ENCODE measurements around the gene SPAG9. TPM values are rescaled to one million over a fixed set of nuclear protein-coding genes. Genes with fewer than 3 reads are reported as not detected.

SPAG9 gene
- total RNA-seq, 1 experiment from 2014 or later: 54.3 TPM

GRCh38 chr17:50939795-50940684, 180.6 kb downstream of the SPAG9 start:
- Histone ChIP-seq H2BK5ac (ENCODE audit: insufficient read length, low read length) (no peak overlapping the region), H3K9ac (ENCODE audit: extremely low read depth, insufficient read length, low read length) (no peak overlapping the region), H3K79me2 (ENCODE audit: insufficient read depth, low read length) (no peaks in the 10 kb centered on the region), H2BK20ac (ENCODE audit: low read depth, low read length, poor library complexity, severe bottlenecking) (no peak overlapping the region), H3K27ac (ENCODE audit: insufficient read length, low read depth, low read length) (no peak overlapping the region), H3K4me2 (ENCODE audit: insufficient read depth, insufficient read length, low read length) (no peak overlapping the region), H3K14ac (ENCODE audit: insufficient read depth, low read length) (no peak overlapping the region), H4K20me1 (ENCODE audit: control insufficient read depth, insufficient read depth, insufficient read length) (no peaks in the 10 kb centered on the region), H3K18ac (ENCODE audit: insufficient read length, low read depth, low read length) (no peak overlapping the region), H3K56ac (ENCODE audit: insufficient read length, low read depth, low read length) (no peak overlapping the region), H3K79me1 (ENCODE audit: insufficient read depth, low read depth, low read length, poor library complexity, severe bottlenecking) (no peaks in the 10 kb centered on the region), H3T11ph (ENCODE audit: low read length) (no peak overlapping the region), H2BK120ac (ENCODE audit: low read depth, low read length, poor library complexity, severe bottlenecking) (no peak overlapping the region), H3K4me1 (ENCODE audit: insufficient read depth, low read length) (no peaks in the 10 kb centered on the region), H3K27me3 (ENCODE audit: insufficient read depth, low read length) (no peaks in the 10 kb centered on the region; the same call in 1 of the 2 replicates), H2BK12ac (ENCODE audit: insufficient read length, low read depth, low read length) (no peak overlapping the region), H3K23me2 (ENCODE audit: insufficient read length, low read depth, low read length, poor library complexity, severe bottlenecking) (no peaks in the 10 kb centered on the region), H4K8ac (replicated peaks; ENCODE audit: insufficient read length, low read depth, low read length) (no peak overlapping the region), H4K91ac (ENCODE audit: insufficient read length, low read depth, low read length) (no peak overlapping the region), H4K5ac (ENCODE audit: insufficient read length, low read depth, low read length) (no peak overlapping the region), H2AK5ac (ENCODE audit: insufficient read length, low read length) (no peak overlapping the region), H3K4ac (ENCODE audit: low read depth, low read length) (no peak overlapping the region), H3K9me3 (ENCODE audit: control insufficient read depth, low read depth, low read length) (no peaks in the 10 kb centered on the region), H2AFZ (ENCODE audit: low read length) (no peak overlapping the region), H2BK15ac (ENCODE audit: low read depth, low read length) (no peak overlapping the region), H3K23ac (ENCODE audit: insufficient read length, low read depth, low read length) (no peak overlapping the region)
- peaks cover 20 to 26% of the 10 kb centered on the region in 2 experiments for H3K4me1 Mint-ChIP-seq
- peaks cover 31% of the 10 kb centered on the region for H3K27me3 Mint-ChIP-seq (ENCODE audit: low read depth)
- no peaks in the 10 kb centered on the region for H3K36me3 Mint-ChIP-seq (ENCODE audit: insufficient read depth in 1 of 3, low read depth in 3 of 3)
- WGBS (ENCODE audit: extremely low coverage, insufficient read length, low lambda C conversion rate): no CpG with 5 or more reads among the region's 16 CpGs
- H3K27ac Mint-ChIP-seq: no peak overlapping the region
- no peak for DNase-seq
- no peak for TF ChIP-seq CTCF (conservative IDR thresholded peaks at IDR 0.05)
- H3K9me3 Mint-ChIP-seq: no peaks in the 10 kb centered on the region
- H3K4me3 Mint-ChIP-seq: no peak overlapping the region; a peak in 2 of 5 replicates

Measured in H9 (cell line).